DLD1 (cell line): ENCODE measurements around the gene ZNF783.
"Not testable (repeated sequence)": the region's sequence is repeated elsewhere in the genome, so short reads cannot be mapped to it uniquely, and the experiment has no call there.

Source experiments
- in situ Hi-C: cut with HindIII; loops from 2 replicates; pipeline ENCODE4 v1.10.0; 2017; ENCODE audit warnings: low sequenced_read_pairs

ZNF783 gene

GRCh38 chr7:149296368-149296767, 34.4 kb downstream of the ZNF783 start:
- in situ Hi-C loops: no loop called here

GRCh38 chr7:149297034-149297755, 35.2 kb downstream of the ZNF783 start:
- in situ Hi-C loops: no loop called here

- in situ Hi-C loops: no loop called here
These were observed 38.8 kb downstream of the ZNF783 start for GRCh38 chr7:149300620-149301285.

- in situ Hi-C loops: no loop called here
These were observed 40.2 kb downstream of the ZNF783 start for GRCh38 chr7:149302222-149302621.

GRCh38 chr7:149302865-149303264, 40.9 kb downstream of the ZNF783 start:
- in situ Hi-C loops: no loop called here

- in situ Hi-C loops: no loop called here
These were observed 42.0 kb downstream of the ZNF783 start for GRCh38 chr7:149304006-149304405.

GRCh38 chr7:149306854-149307253, 44.9 kb downstream of the ZNF783 start:
- in situ Hi-C loops: no loop called here

- in situ Hi-C loops: no loop called here
These were observed 45.9 kb downstream of the ZNF783 start for GRCh38 chr7:149307775-149308501.

- in situ Hi-C loops: no loop called here
These were observed 48.3 kb downstream of the ZNF783 start for GRCh38 chr7:149310113-149310836.

GRCh38 chr7:149310990-149311573, 49.1 kb downstream of the ZNF783 start:
- in situ Hi-C loops: no loop called here

- in situ Hi-C loops: no loop called here
These were observed 52.0 kb downstream of the ZNF783 start for GRCh38 chr7:149313981-149314380.

- in situ Hi-C loops: no loop called here
These were observed 54.6 kb downstream of the ZNF783 start for GRCh38 chr7:149316606-149317005.

- in situ Hi-C loops: no loop called here
These were observed 55.5 kb downstream of the ZNF783 start for GRCh38 chr7:149317496-149317895.

- in situ Hi-C loops: no loop called here
These were observed 56.1 kb downstream of the ZNF783 start for GRCh38 chr7:149317986-149318672.

GRCh38 chr7:149319376-149319775, 57.4 kb downstream of the ZNF783 start:
- in situ Hi-C loops: no loop called here

GRCh38 chr7:149320313-149321124, 58.5 kb downstream of the ZNF783 start:
- in situ Hi-C loops: no loop called here

- in situ Hi-C loops: not testable (repeated sequence)
These were observed 59.3 kb downstream of the ZNF783 start for GRCh38 chr7:149321125-149321905.

- in situ Hi-C loops: no loop called here
These were observed 60.1 kb downstream of the ZNF783 start for GRCh38 chr7:149321978-149322541.
